ENCODE data around the gene NWD2.

DNA sequence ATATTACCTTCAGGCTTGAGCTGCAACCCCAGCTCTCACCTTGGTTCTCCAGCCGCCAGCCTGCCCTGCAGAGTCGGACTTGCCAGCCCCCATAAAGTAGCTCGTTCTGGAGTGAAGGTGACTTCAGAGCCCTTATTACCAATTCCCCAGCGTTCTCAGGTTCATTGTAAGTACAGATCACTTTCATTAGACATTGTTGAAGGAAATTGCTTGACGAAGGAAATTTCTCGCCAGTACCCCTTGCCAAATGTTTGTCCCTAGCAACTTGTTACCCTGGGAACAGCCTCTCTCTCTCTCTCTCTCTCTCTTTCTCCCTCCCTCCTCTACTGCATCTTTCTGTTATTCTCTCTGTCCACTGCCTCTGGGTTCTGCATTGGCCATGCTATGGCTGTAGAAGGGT, 153.0 kb downstream of the NWD2 start:
- TF ChIP-seq, protein P1, sequence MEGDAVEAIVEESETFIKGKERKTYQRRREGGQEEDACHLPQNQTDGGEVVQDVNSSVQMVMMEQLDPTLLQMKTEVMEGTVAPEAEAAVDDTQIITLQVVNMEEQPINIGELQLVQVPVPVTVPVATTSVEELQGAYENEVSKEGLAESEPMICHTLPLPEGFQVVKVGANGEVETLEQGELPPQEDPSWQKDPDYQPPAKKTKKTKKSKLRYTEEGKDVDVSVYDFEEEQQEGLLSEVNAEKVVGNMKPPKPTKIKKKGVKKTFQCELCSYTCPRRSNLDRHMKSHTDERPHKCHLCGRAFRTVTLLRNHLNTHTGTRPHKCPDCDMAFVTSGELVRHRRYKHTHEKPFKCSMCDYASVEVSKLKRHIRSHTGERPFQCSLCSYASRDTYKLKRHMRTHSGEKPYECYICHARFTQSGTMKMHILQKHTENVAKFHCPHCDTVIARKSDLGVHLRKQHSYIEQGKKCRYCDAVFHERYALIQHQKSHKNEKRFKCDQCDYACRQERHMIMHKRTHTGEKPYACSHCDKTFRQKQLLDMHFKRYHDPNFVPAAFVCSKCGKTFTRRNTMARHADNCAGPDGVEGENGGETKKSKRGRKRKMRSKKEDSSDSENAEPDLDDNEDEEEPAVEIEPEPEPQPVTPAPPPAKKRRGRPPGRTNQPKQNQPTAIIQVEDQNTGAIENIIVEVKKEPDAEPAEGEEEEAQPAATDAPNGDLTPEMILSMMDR (IDR thresholded peaks at IDR 0.05), result no peak
- TF ChIP-seq, protein P2, sequence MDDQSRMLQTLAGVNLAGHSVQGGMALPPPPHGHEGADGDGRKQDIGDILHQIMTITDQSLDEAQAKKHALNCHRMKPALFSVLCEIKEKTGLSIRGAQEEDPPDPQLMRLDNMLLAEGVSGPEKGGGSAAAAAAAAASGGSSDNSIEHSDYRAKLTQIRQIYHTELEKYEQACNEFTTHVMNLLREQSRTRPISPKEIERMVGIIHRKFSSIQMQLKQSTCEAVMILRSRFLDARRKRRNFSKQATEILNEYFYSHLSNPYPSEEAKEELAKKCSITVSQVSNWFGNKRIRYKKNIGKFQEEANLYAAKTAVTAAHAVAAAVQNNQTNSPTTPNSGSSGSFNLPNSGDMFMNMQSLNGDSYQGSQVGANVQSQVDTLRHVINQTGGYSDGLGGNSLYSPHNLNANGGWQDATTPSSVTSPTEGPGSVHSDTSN (IDR thresholded peaks at IDR 0.05), result no peak
- TF ChIP-seq SMC3 (IDR thresholded peaks at IDR 0.05) (no peak), ZFP36 (IDR thresholded peaks at IDR 0.05; ENCODE audit: borderline replicate concordance, partially characterized antibody) (no peak)

Measured in A549 (cell line).